ENCODE data around the gene RNF157. TPM values are rescaled to one million over a fixed set of nuclear protein-coding genes. Genes with fewer than 3 reads are reported as not detected.
A peak's percentile ranks its signal among the peaks of the same experiment; 100 is the strongest.

RNF157 gene
- total and polyA plus RNA-seq, 2 of the 13 experiments (the other 11 are each of a cell fraction or from before 2014, with no cell fraction given): 0.44 to 1.5 TPM

DNA sequence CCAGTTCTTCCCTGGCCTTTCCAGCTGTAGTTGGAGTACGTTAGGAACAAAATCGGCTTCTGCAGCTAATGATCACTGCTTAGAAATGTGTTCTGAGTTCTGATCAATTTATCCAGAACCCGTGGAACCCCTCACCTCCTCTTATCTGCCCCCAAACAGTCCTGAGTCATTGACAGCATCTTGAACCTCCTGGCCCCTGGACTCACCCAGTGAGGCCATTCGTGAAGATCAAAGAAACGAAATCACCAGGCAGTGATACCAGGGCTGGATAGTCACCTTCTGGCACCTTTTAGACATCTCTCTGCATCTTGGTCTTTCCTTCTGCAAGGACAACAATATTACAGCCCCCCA, 119.7 kb downstream of the RNF157 start:
- BruUV-seq (replicated peaks): no TSS peak
- Histone ChIP-seq H3K27me3 (ENCODE audit: control insufficient read depth in 1 of 2, insufficient read depth in 2 of 2, low read length in 2 of 2) (peaks cover 0 to 13% of the 10 kb centered on the region in 2 experiments; a peak in 3 of 5 replicates), H3K9me3 (ENCODE audit: low read length) (no peaks in the 10 kb centered on the region), H3K9ac (ENCODE audit: insufficient read depth, low read depth, low read length) (no peak overlapping the region), H3K4me1 (ENCODE audit: insufficient read depth, low read length) (peaks cover 28% of the 10 kb centered on the region), H3K36me3 (replicated peaks in 1 of 2; ENCODE audit: control insufficient read depth in 1 of 2, insufficient read depth in 2 of 2, low read length in 2 of 2) (no peaks in the 10 kb centered on the region), H3K79me2 (ENCODE audit: insufficient read depth, low read length) (no peaks in the 10 kb centered on the region), H3K27ac (ENCODE audit: extremely low read length, insufficient read depth, low read length) (no peak overlapping the region), H4K20me1 (ENCODE audit: insufficient read depth, low read length) (no peaks in the 10 kb centered on the region), H3K4me2 (ENCODE audit: low read depth, low read length) (peak overlapping the region; percentile 53), H3K4me3 (replicated peaks in 1 of 3; ENCODE audit: insufficient read depth in 1 of 3, low read depth in 2 of 3, low read length in 3 of 3) (no peak overlapping the region), H2AFZ (ENCODE audit: low read length) (no peak overlapping the region)
- in situ Hi-C loops (cut with HindIII; ENCODE audit: extremely low pct_ligation_motif_present, low pct_unique_long_range_greater_than_20kb): loop anchor here (5.0 kb wide), 2 partner anchors 37 to 157 kb away; no protein-coding TSS in a partner anchor
- ChIA-PET CTCF (ENCODE audit: low intra/inter-chr PET ratio, low total read pairs) (interaction anchor here (0.6 to 5.1 kb wide), 7 partner anchors 18 to 159 kb away, joined by 3 to 78 read pairs (median 20); no protein-coding TSS in a partner anchor), POLR2A (interaction anchor here (1.1 to 3.1 kb wide), 4 partner anchors 17 to 160 kb away, joined by 3 to 14 read pairs (median 6); no protein-coding TSS in a partner anchor)
- TF ChIP-seq ZNF761 (CRISPR knock-in tag; conservative IDR thresholded peaks at IDR 0.05) (no peak), MATR3 (CRISPR knock-in tag; IDR thresholded peaks at IDR 0.05) (no peak), ZNF34 (CRISPR knock-in tag; IDR thresholded peaks at IDR 0.05; ENCODE audit: borderline replicate concordance) (no peak), POLR2A (IDR thresholded peaks at IDR 0.05; ENCODE audit: insufficient read depth in 1 of 2, low read depth in 2 of 2, low read length in 2 of 2) (no peak), HOXA3 (CRISPR knock-in tag; IDR thresholded peaks at IDR 0.05) (no peak), ZNF383 (CRISPR knock-in tag; IDR thresholded peaks at IDR 0.05; ENCODE audit: borderline replicate concordance) (no peak), ZNF20 (CRISPR knock-in tag; IDR thresholded peaks at IDR 0.05) (no peak), CHD4 (IDR thresholded peaks at IDR 0.05; ENCODE audit: borderline replicate concordance, low read length) (0 out of 2 replicates have a peak, but pooled peaks have one; percentile 3), MLX (CRISPR knock-in tag; IDR thresholded peaks at IDR 0.05) (no peak)
- WGBS (ENCODE audit: low lambda C conversion rate): 48% methylated on average over 5 of the region's 5 CpGs
- FAIRE-seq (peak; percentile 26), DNase-seq (ENCODE audit: low spot score) (no peak), ATAC-seq (no peak)
- intact Hi-C loops (cut with micrococcal nuclease; ENCODE audit: unreplicated experiment): loop anchor here (1.0 kb wide), 3 partner anchors 33 to 159 kb away; no protein-coding TSS in a partner anchor
